IMR-90 (cell line): ENCODE data around the gene PRKN. TPM values are rescaled to one million over a fixed set of nuclear protein-coding genes. Genes with fewer than 3 reads are reported as not detected.

Experiments used
- ATAC-seq: fragments of 200-7000 bp; cut with Tn5 transposase; 2 replicates; pipeline ENCODE4 v1.9.1; 2020; ENCODE audit warnings: low read depth, mild to moderate bottlenecking, moderate library complexity
- BruUV-seq: library from RNA; stranded (reverse); fragments of 400-500 nt; replicated peaks from 2 replicates; lab custom pipeline; 2021; lab: Mats Ljungman, UMichigan
- CTCF ChIA-PET: fragments of 300-600 bp; formaldehyde crosslinking; extraction: SDS; loops from one replicate; lab custom pipeline; 2021; ENCODE audit warnings: antibody characterized with exemption; lab: Yijun Ruan, JAX
- POLR2A ChIA-PET: fragments of 300-600 bp; sonication (Branson Sonifier 250); formaldehyde crosslinking; loops from one replicate; lab custom pipeline; 2022; ENCODE audit warnings: antibody characterized with exemption; ENCODE audit not compliant: unreplicated experiment; lab: Charles Lee
- DNase-seq: peaks from one replicate; pipeline ENCODE4 v3.0.0; 2013
- H2AFZ ChIP-seq: replicated peaks from 2 replicates; pipeline ENCODE3; 2013; ENCODE audit warnings: low read length, mild to moderate bottlenecking; ENCODE audit not compliant: poor library complexity
- H2AK5ac ChIP-seq: 2 replicates; pipeline ENCODE4 v1.6.1; 2013; ENCODE audit warnings: low read depth, low read length, inconsistent platforms
- H2AK9ac ChIP-seq: replicated peaks from 2 replicates; pipeline ENCODE3; 2013; ENCODE audit warnings: mild to moderate bottlenecking, low read depth, low read length, moderate library complexity; ENCODE audit not compliant: poor library complexity
- H2BK120ac ChIP-seq: 2 replicates; pipeline ENCODE4 v1.6.1; 2013; ENCODE audit warnings: low read depth, low read length, inconsistent platforms
- H2BK15ac ChIP-seq: 3 replicates; pipeline ENCODE4 v1.6.1; 2013; ENCODE audit warnings: low read depth, low read length, inconsistent platforms
- H2BK20ac ChIP-seq: 2 replicates; pipeline ENCODE4 v1.6.1; 2013; ENCODE audit warnings: low read depth, mild to moderate bottlenecking, inconsistent platforms, low read length, moderate library complexity
- H2BK5ac ChIP-seq: 2 replicates; pipeline ENCODE4 v1.6.1; 2013; ENCODE audit warnings: mild to moderate bottlenecking, low read depth, low read length, inconsistent platforms; ENCODE audit not compliant: poor library complexity, severe bottlenecking
- H3K14ac ChIP-seq: replicated peaks from 2 replicates; pipeline ENCODE4 v1.6.1; 2013; ENCODE audit warnings: low read depth, low read length, inconsistent platforms
- H3K18ac ChIP-seq: 2 replicates; pipeline ENCODE4 v1.6.1; 2013; ENCODE audit warnings: low read depth, low read length, control low read depth
- H3K23ac ChIP-seq: 2 replicates; pipeline ENCODE4 v1.6.1; 2013; ENCODE audit warnings: low read depth, low read length, inconsistent platforms
- H3K27ac ChIP-seq: 2 replicates; pipeline ENCODE4 v1.5.1; 2013; ENCODE audit warnings: mild to moderate bottlenecking, control low read depth, low read length; ENCODE audit not compliant: insufficient read depth
- H3K27me3 ChIP-seq: 2 replicates; pipeline ENCODE4 v1.6.1; 2013; ENCODE audit warnings: low read length; ENCODE audit not compliant: control insufficient read depth, insufficient read depth
- H3K36me3 ChIP-seq: 2 replicates; pipeline ENCODE4 v1.6.1; 2013; ENCODE audit warnings: low read length, mixed read lengths; ENCODE audit not compliant: control insufficient read depth, insufficient read depth
- H3K4ac ChIP-seq: 2 replicates; pipeline ENCODE4 v1.6.1; 2013; ENCODE audit warnings: low read depth, low read length, inconsistent platforms
- H3K4me1 ChIP-seq: 2 replicates; pipeline ENCODE4 v1.6.1; 2013; ENCODE audit warnings: low read length, mixed read lengths; ENCODE audit not compliant: control insufficient read depth, insufficient read depth
- H3K4me2 ChIP-seq: 2 replicates; pipeline ENCODE4 v1.6.1; 2013; ENCODE audit warnings: low read depth, mild to moderate bottlenecking, control low read depth, low read length, moderate library complexity
- H3K4me3 ChIP-seq: 2 replicates; pipeline ENCODE4 v1.5.1; 2013; ENCODE audit warnings: low read depth, mild to moderate bottlenecking, control low read depth, low read length, moderate library complexity; ENCODE audit not compliant: insufficient read depth
- H3K56ac ChIP-seq: 2 replicates; pipeline ENCODE4 v1.6.1; 2013; ENCODE audit warnings: low read length, inconsistent platforms; ENCODE audit not compliant: insufficient read depth; ENCODE audit errors: extremely low read depth
- H3K79me1 ChIP-seq, 2 experiments: 2 replicates each; pipeline ENCODE4 v1.6.1; 2013; ENCODE audit warnings: low read length in 2 of 2, inconsistent platforms in 1 of 2, low read depth in 1 of 2
- H3K9ac ChIP-seq: 2 replicates; pipeline ENCODE4 v1.6.1; 2013; ENCODE audit warnings: low read depth, low read length, control low read depth
- H3K9me1 ChIP-seq: 2 replicates; pipeline ENCODE4 v1.6.1; 2013; ENCODE audit warnings: low read length, inconsistent platforms; ENCODE audit not compliant: insufficient read depth
- H3K9me3 ChIP-seq: 2 replicates; pipeline ENCODE4 v1.6.1; 2013; ENCODE audit warnings: low read length; ENCODE audit not compliant: control insufficient read depth, insufficient read depth
- H4K20me1 ChIP-seq: 2 replicates; pipeline ENCODE4 v1.6.1; 2013; ENCODE audit warnings: low read length, inconsistent platforms; ENCODE audit not compliant: insufficient read depth
- H4K5ac ChIP-seq: 2 replicates; pipeline ENCODE4 v1.6.1; 2013; ENCODE audit warnings: mild to moderate bottlenecking, low read depth, low read length, control low read depth
- H4K8ac ChIP-seq, 2 experiments: 2 replicates each; pipeline ENCODE4 v1.6.1; 2013; ENCODE audit warnings: low read depth in 2 of 2, low read length in 2 of 2, control low read depth in 1 of 2, inconsistent platforms in 1 of 2
- H4K91ac ChIP-seq: 2 replicates; pipeline ENCODE4 v1.6.1; 2013; ENCODE audit warnings: low read depth, low read length, inconsistent platforms; ENCODE audit not compliant: insufficient read depth
- CEBPB ChIP-seq: IDR thresholded peaks from 2 replicates; pipeline ENCODE4 v1.6.1; 2012; ENCODE audit warnings: low read depth, low read length, improper control_type of control experiment
- MAFK ChIP-seq: IDR thresholded peaks from 2 replicates; pipeline ENCODE4 v1.6.1; 2012; ENCODE audit warnings: low read depth, low read length, improper control_type of control experiment
- MAZ ChIP-seq: IDR thresholded peaks from 2 replicates; pipeline ENCODE4 v1.6.1; 2012; ENCODE audit warnings: low read depth, mild to moderate bottlenecking, low read length, improper control_type of control experiment, moderate library complexity, borderline replicate concordance
- NFE2L2 ChIP-seq: fragments of 150-350 bp; IDR thresholded peaks from 2 replicates; pipeline ENCODE4 v1.6.1; 2016; ENCODE audit warnings: low read depth, mild to moderate bottlenecking, low read length
- POLR2A ChIP-seq: IDR thresholded peaks from 2 replicates; pipeline ENCODE4 v1.6.1; 2012; ENCODE audit warnings: mild to moderate bottlenecking, low read depth, low read length
- RFX5 ChIP-seq: IDR thresholded peaks from 2 replicates; pipeline ENCODE4 v1.8.0; 2012; ENCODE audit warnings: low read depth, mild to moderate bottlenecking, low read length, moderate library complexity
- SMC3 ChIP-seq: fragments of 150-350 bp; IDR thresholded peaks from 2 replicates; pipeline ENCODE4 v1.6.1; 2016; ENCODE audit warnings: low read depth, mild to moderate bottlenecking, antibody characterized with exemption, low read length, moderate library complexity
- WGBS, 2 experiments: methylation state at CpG; one replicate each; pipeline versions ENCODE4 v1.1.5 to v1.1.7; 2013; ENCODE audit warnings: missing lambda C conversion rate in 2 of 2; ENCODE audit not compliant: insufficient read length in 1 of 2; ENCODE audit errors: extremely low coverage in 2 of 2; 5-methylcytosine and 5-hydroxymethylcytosine counted together
- dilution Hi-C: fragments of 300-500 bp; cut with HindIII; formaldehyde crosslinking; loops from one replicate; pipeline ENCODE4 v1.14.3; 2018; ENCODE audit warnings: low sequenced_read_pairs; ENCODE audit not compliant: unreplicated experiment
- in situ Hi-C: fragments of 300-500 bp; cut with MboI; formaldehyde crosslinking; loops from 3 replicates; pipeline ENCODE4 v1.14.3; 2019; ENCODE audit warnings: low sequenced_read_pairs, inconsistent platforms, mixed read lengths
- intact Hi-C: fragments of 100-400 bp; cut with micrococcal nuclease; formaldehyde crosslinking; loops from 2 replicates; pipeline ENCODE4 v1.10.0; 2022
- polyA plus RNA-seq, 3 experiments: library from polyadenylated mRNA; depleted of rRNA; stranded (reverse); fragments of >200 nt; gene quantifications; 2 replicates each; pipeline ENCODE4 v1.2.3, GENCODE V29; 2012; ENCODE audit warnings: low replicate concordance in 1 of 3
- total RNA-seq: library from RNA; depleted of rRNA; stranded (reverse); fragments of >200 nt; gene quantifications from 2 replicates; pipeline ENCODE4 v1.2.3, GENCODE V29; 2012

PRKN gene
- total and polyA plus RNA-seq, 2 of the 4 experiments (the other 2 are of a cell fraction) = 0.15 to 0.18 TPM

- no peak overlapping the region for H2BK20ac ChIP-seq
- H2AK9ac ChIP-seq = no peak overlapping the region
- no peak overlapping the region for H2AFZ ChIP-seq
- ATAC-seq (no peak), DNase-seq (no peak)
- no peak overlapping the region for H2BK5ac ChIP-seq
- ChIA-PET CTCF (no interaction called here), POLR2A (interaction anchor here (0.5 kb wide), 1 partner anchor 1288 kb away, joined by 15 read pairs; no protein-coding TSS in a partner anchor)
- no peak overlapping the region for H3K9ac ChIP-seq
- no peaks in the 10 kb centered on the region for H4K20me1 ChIP-seq
- intact Hi-C loops (no loop called here), in situ Hi-C loops (no loop called here), dilution Hi-C loops (no loop called here)
- no peak overlapping the region for H4K91ac ChIP-seq
- H3K56ac ChIP-seq = no peak overlapping the region
- no peak overlapping the region for H4K5ac ChIP-seq
- peaks cover 32% of the 10 kb centered on the region for H3K9me3 ChIP-seq
- no peaks in the 10 kb centered on the region for H3K36me3 ChIP-seq
- 35% methylated on average over 5 of the region's 19 CpGs; no CpG with 5 or more reads in 1 of the 2 experiments for WGBS, 2 experiments
- no peak overlapping the region for H3K4me2 ChIP-seq
- no peaks in the 10 kb centered on the region for H3K79me1 ChIP-seq
- H4K8ac ChIP-seq = no peak overlapping the region
- no peak for TF ChIP-seq POLR2A
- no peak for TF ChIP-seq MAFK
- TF ChIP-seq CEBPB = no peak
- TF ChIP-seq MAZ = no peak
- TF ChIP-seq NFE2L2 = no peak
- TF ChIP-seq RFX5 = no peak
- TF ChIP-seq SMC3 = no peak
- H3K23ac ChIP-seq = no peak overlapping the region
- no peak overlapping the region for H3K14ac ChIP-seq
- H3K18ac ChIP-seq = no peak overlapping the region
- H2BK15ac ChIP-seq = no peak overlapping the region
- no peaks in the 10 kb centered on the region for H3K27me3 ChIP-seq
- H3K27ac ChIP-seq = no peak overlapping the region
- no peak overlapping the region for H2AK5ac ChIP-seq
- no peaks in the 10 kb centered on the region for H3K4me1 ChIP-seq
- H3K4ac ChIP-seq = no peak overlapping the region
- no peak overlapping the region for H3K4me3 ChIP-seq
- no peak overlapping the region for H2BK120ac ChIP-seq
- no peaks in the 10 kb centered on the region for H3K9me1 ChIP-seq
- no TSS peak for BruUV-seq
These were observed 891.9 kb downstream of the PRKN start for GRCh38 chr6:161835500-161836215.
